Measurements from ENCODE around the gene CPEB2.
"Not testable (repeated sequence)": the region's sequence is repeated elsewhere in the genome, so short reads cannot be mapped to it uniquely, and the experiment has no call there.

Gene CPEB2

GRCh38 chr4:15084780-15085179, 82.5 kb downstream of the CPEB2 start:
- no peak overlapping the region for H3K27ac ChIP-seq (ENCODE audit: low read length, poor library complexity, severe bottlenecking)
- H2BK5ac ChIP-seq (ENCODE audit: low read depth, low read length, poor library complexity, severe bottlenecking) = no peak overlapping the region
- no peak overlapping the region for H3K14ac ChIP-seq (ENCODE audit: low read length in 2 of 2)
- H3K79me1 ChIP-seq (replicated peaks; ENCODE audit: low read length, poor library complexity, severe bottlenecking) = no peaks in the 10 kb centered on the region
- H3K27me3 ChIP-seq (ENCODE audit: control insufficient read depth in 1 of 2, insufficient read depth in 1 of 2, low read length in 2 of 2) = no peaks in the 10 kb centered on the region
- H3K4me2 ChIP-seq (ENCODE audit: low read length, poor library complexity, severe bottlenecking) = no peak overlapping the region
- H3K4me3 ChIP-seq (ENCODE audit: insufficient read depth in 1 of 2, low read depth in 1 of 2, low read length in 2 of 2) = no peak overlapping the region
- H4K91ac ChIP-seq (ENCODE audit: low read length) = no peak overlapping the region
- no peak overlapping the region for H2BK15ac ChIP-seq (ENCODE audit: low read depth, poor library complexity, severe bottlenecking)
- H3K9me3 ChIP-seq (ENCODE audit: control insufficient read depth, low read length) = no peaks in the 10 kb centered on the region
- no CpG with 5 or more reads among the region's 1 CpG for WGBS
- no peak overlapping the region for H4K8ac ChIP-seq (ENCODE audit: low read length)
- H2BK120ac ChIP-seq (ENCODE audit: low read depth, low read length) = no peak overlapping the region
- H3K9ac ChIP-seq (ENCODE audit: low read length) = no peak overlapping the region
- DNase-seq = no peak
- no peak overlapping the region for H3K18ac ChIP-seq (ENCODE audit: low read depth in 1 of 2, low read length in 2 of 2)
- no peak overlapping the region for H2AFZ ChIP-seq (ENCODE audit: low read depth, low read length)
- H2AK5ac ChIP-seq (ENCODE audit: low read length, severe bottlenecking) = no peak overlapping the region
- no peaks in the 10 kb centered on the region for H3K36me3 ChIP-seq (ENCODE audit: control insufficient read depth in 1 of 2, insufficient read depth in 2 of 2, low read depth in 1 of 2, low read length in 2 of 2)
- H3K4me1 ChIP-seq (ENCODE audit: control insufficient read depth, insufficient read depth, low read depth, low read length) = no peaks in the 10 kb centered on the region
- no peak overlapping the region for H3K4ac ChIP-seq (ENCODE audit: low read depth in 1 of 2, low read length in 2 of 2)
- no peak overlapping the region for H3K23ac ChIP-seq (ENCODE audit: low read length in 2 of 2)
- no peak overlapping the region for H2BK12ac ChIP-seq (ENCODE audit: low read length in 2 of 2)

- H3K4ac ChIP-seq (ENCODE audit: low read depth in 1 of 2, low read length in 2 of 2) = not testable (repeated sequence)
Observed at GRCh38 chr4:15085762-15086161, 83.5 kb downstream of the CPEB2 start.

GRCh38 chr4:15086259-15086658, 84.0 kb downstream of the CPEB2 start:
- not testable (repeated sequence) for H3K9ac ChIP-seq (ENCODE audit: low read length); H2BK120ac ChIP-seq (ENCODE audit: low read depth, low read length); H3K27me3 ChIP-seq (ENCODE audit: control insufficient read depth in 1 of 2, insufficient read depth in 1 of 2, low read length in 2 of 2); H3K4me3 ChIP-seq (ENCODE audit: insufficient read depth in 1 of 2, low read depth in 1 of 2, low read length in 2 of 2); H3K23ac ChIP-seq (ENCODE audit: low read length in 2 of 2); H3K27ac ChIP-seq (ENCODE audit: low read length, poor library complexity, severe bottlenecking); H3K18ac ChIP-seq (ENCODE audit: low read depth in 1 of 2, low read length in 2 of 2); H3K4me1 ChIP-seq (ENCODE audit: control insufficient read depth, insufficient read depth, low read depth, low read length); H4K8ac ChIP-seq (ENCODE audit: low read length); H3K14ac ChIP-seq (ENCODE audit: low read length in 2 of 2); H4K91ac ChIP-seq (ENCODE audit: low read length); H2BK15ac ChIP-seq (ENCODE audit: low read depth, poor library complexity, severe bottlenecking); H2BK5ac ChIP-seq (ENCODE audit: low read depth, low read length, poor library complexity, severe bottlenecking); H3K79me1 ChIP-seq (replicated peaks; ENCODE audit: low read length, poor library complexity, severe bottlenecking); H2BK12ac ChIP-seq (ENCODE audit: low read length in 2 of 2); H3K4me2 ChIP-seq (ENCODE audit: low read length, poor library complexity, severe bottlenecking); H3K9me3 ChIP-seq (ENCODE audit: control insufficient read depth, low read length); H2AK5ac ChIP-seq (ENCODE audit: low read length, severe bottlenecking); DNase-seq; H3K36me3 ChIP-seq (ENCODE audit: control insufficient read depth in 1 of 2, insufficient read depth in 2 of 2, low read depth in 1 of 2, low read length in 2 of 2); H2AFZ ChIP-seq (ENCODE audit: low read depth, low read length); H3K4ac ChIP-seq (ENCODE audit: low read depth in 1 of 2, low read length in 2 of 2)
- 88% methylated on average over 1 of the region's 2 CpGs for WGBS

More at GRCh38 chr4:15085762-15086161, 83.5 kb downstream of the CPEB2 start:
- H3K79me1 ChIP-seq (replicated peaks; ENCODE audit: low read length, poor library complexity, severe bottlenecking); H3K14ac ChIP-seq (ENCODE audit: low read length in 2 of 2); H3K4me1 ChIP-seq (ENCODE audit: control insufficient read depth, insufficient read depth, low read depth, low read length); H3K4me3 ChIP-seq (ENCODE audit: insufficient read depth in 1 of 2, low read depth in 1 of 2, low read length in 2 of 2); H3K27me3 ChIP-seq (ENCODE audit: control insufficient read depth in 1 of 2, insufficient read depth in 1 of 2, low read length in 2 of 2); H3K9me3 ChIP-seq (ENCODE audit: control insufficient read depth, low read length); H2AFZ ChIP-seq (ENCODE audit: low read depth, low read length); H2BK120ac ChIP-seq (ENCODE audit: low read depth, low read length); H2BK15ac ChIP-seq (ENCODE audit: low read depth, poor library complexity, severe bottlenecking); DNase-seq; H3K9ac ChIP-seq (ENCODE audit: low read length); H4K8ac ChIP-seq (ENCODE audit: low read length); H3K27ac ChIP-seq (ENCODE audit: low read length, poor library complexity, severe bottlenecking); H3K36me3 ChIP-seq (ENCODE audit: control insufficient read depth in 1 of 2, insufficient read depth in 2 of 2, low read depth in 1 of 2, low read length in 2 of 2); H3K4me2 ChIP-seq (ENCODE audit: low read length, poor library complexity, severe bottlenecking); H2BK5ac ChIP-seq (ENCODE audit: low read depth, low read length, poor library complexity, severe bottlenecking); H3K23ac ChIP-seq (ENCODE audit: low read length in 2 of 2); H3K18ac ChIP-seq (ENCODE audit: low read depth in 1 of 2, low read length in 2 of 2); H2AK5ac ChIP-seq (ENCODE audit: low read length, severe bottlenecking); H4K91ac ChIP-seq (ENCODE audit: low read length); H2BK12ac ChIP-seq (ENCODE audit: low read length in 2 of 2): not testable (repeated sequence)
- 59% methylated on average over 3 of the region's 3 CpGs for WGBS

- H2AK5ac ChIP-seq (ENCODE audit: low read length, severe bottlenecking) = no peak overlapping the region
- H3K9ac ChIP-seq (ENCODE audit: low read length) = no peak overlapping the region
- H3K23ac ChIP-seq (ENCODE audit: low read length in 2 of 2) = no peak overlapping the region
- no peaks in the 10 kb centered on the region for H3K36me3 ChIP-seq (ENCODE audit: control insufficient read depth in 1 of 2, insufficient read depth in 2 of 2, low read depth in 1 of 2, low read length in 2 of 2)
- H2BK120ac ChIP-seq (ENCODE audit: low read depth, low read length) = no peak overlapping the region
- H4K8ac ChIP-seq (ENCODE audit: low read length) = no peak overlapping the region
- H3K4ac ChIP-seq (ENCODE audit: low read depth in 1 of 2, low read length in 2 of 2) = no peak overlapping the region
- H2BK12ac ChIP-seq (ENCODE audit: low read length in 2 of 2) = no peak overlapping the region
- no peak overlapping the region for H3K4me2 ChIP-seq (ENCODE audit: low read length, poor library complexity, severe bottlenecking)
- H3K4me3 ChIP-seq (ENCODE audit: insufficient read depth in 1 of 2, low read depth in 1 of 2, low read length in 2 of 2) = no peak overlapping the region
- no peaks in the 10 kb centered on the region for H3K27me3 ChIP-seq (ENCODE audit: control insufficient read depth in 1 of 2, insufficient read depth in 1 of 2, low read length in 2 of 2)
- no peaks in the 10 kb centered on the region for H3K9me3 ChIP-seq (ENCODE audit: control insufficient read depth, low read length)
- H2AFZ ChIP-seq (ENCODE audit: low read depth, low read length) = no peak overlapping the region
- 83% methylated on average over 2 of the region's 4 CpGs for WGBS
- no peak overlapping the region for H2BK5ac ChIP-seq (ENCODE audit: low read depth, low read length, poor library complexity, severe bottlenecking)
- H3K27ac ChIP-seq (ENCODE audit: low read length, poor library complexity, severe bottlenecking) = no peak overlapping the region
- H3K18ac ChIP-seq (ENCODE audit: low read depth in 1 of 2, low read length in 2 of 2) = no peak overlapping the region
- no peaks in the 10 kb centered on the region for H3K4me1 ChIP-seq (ENCODE audit: control insufficient read depth, insufficient read depth, low read depth, low read length)
- H2BK15ac ChIP-seq (ENCODE audit: low read depth, poor library complexity, severe bottlenecking) = no peak overlapping the region
- no peaks in the 10 kb centered on the region for H3K79me1 ChIP-seq (replicated peaks; ENCODE audit: low read length, poor library complexity, severe bottlenecking)
- no peak overlapping the region for H3K14ac ChIP-seq (ENCODE audit: low read length in 2 of 2)
- no peak for DNase-seq
- H4K91ac ChIP-seq (ENCODE audit: low read length) = no peak overlapping the region
Observed at GRCh38 chr4:15088394-15089035, 86.2 kb downstream of the CPEB2 start.
